ENCODE data around the gene GPR78.

The GPR78 gene

DNA sequence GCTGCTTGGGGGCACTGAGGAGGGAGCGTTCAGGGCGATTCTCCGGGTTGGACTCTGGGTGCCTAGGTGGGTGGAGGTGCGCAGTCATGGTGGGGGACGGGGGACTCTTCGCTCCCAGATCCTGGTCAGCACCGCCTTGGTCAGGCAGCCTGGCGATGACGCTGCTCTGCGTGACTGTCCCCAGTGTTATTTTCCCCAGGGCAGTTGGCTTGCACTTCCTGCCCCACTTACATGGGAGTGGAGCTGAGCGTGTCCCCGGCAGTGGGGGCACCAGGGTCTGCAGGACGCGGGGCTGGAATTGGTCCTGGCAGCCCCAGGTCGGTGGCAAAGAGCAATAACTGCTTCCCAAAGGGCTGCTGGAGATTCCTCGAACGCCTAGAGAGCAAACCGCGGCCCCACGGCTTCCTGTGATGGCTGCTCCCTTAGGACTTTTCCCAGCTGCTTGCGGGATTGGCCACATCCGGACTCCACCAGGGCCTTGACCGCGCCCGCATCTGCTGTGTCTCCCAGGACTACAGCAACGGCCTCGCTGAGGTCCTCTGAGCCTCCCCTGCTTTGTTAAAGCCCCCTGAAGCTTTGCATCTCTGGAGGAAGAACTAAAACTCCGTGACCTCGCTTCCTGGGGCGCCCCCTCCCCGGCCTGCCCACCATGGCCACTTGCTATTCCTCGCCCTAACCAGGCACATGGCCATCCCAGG is 35.3 kb upstream of the GPR78 start:
- no peak for TF ChIP-seq TAF1 (IDR thresholded peaks at IDR 0.05; ENCODE audit: borderline replicate concordance, insufficient read depth, low read length)
- TF ChIP-seq POLR2AphosphoS5 (IDR thresholded peaks at IDR 0.05; ENCODE audit: low read depth, low read length), result no peak
- TF ChIP-seq SIN3A (IDR thresholded peaks at IDR 0.05; ENCODE audit: borderline replicate concordance, insufficient read depth, low read length), result no peak
- TF ChIP-seq FOXP2 (optimal IDR thresholded peaks at IDR 0.05; ENCODE audit: borderline replicate concordance, extremely low read depth, extremely low read length, insufficient read depth), result no peak
- TF ChIP-seq, protein P1, sequence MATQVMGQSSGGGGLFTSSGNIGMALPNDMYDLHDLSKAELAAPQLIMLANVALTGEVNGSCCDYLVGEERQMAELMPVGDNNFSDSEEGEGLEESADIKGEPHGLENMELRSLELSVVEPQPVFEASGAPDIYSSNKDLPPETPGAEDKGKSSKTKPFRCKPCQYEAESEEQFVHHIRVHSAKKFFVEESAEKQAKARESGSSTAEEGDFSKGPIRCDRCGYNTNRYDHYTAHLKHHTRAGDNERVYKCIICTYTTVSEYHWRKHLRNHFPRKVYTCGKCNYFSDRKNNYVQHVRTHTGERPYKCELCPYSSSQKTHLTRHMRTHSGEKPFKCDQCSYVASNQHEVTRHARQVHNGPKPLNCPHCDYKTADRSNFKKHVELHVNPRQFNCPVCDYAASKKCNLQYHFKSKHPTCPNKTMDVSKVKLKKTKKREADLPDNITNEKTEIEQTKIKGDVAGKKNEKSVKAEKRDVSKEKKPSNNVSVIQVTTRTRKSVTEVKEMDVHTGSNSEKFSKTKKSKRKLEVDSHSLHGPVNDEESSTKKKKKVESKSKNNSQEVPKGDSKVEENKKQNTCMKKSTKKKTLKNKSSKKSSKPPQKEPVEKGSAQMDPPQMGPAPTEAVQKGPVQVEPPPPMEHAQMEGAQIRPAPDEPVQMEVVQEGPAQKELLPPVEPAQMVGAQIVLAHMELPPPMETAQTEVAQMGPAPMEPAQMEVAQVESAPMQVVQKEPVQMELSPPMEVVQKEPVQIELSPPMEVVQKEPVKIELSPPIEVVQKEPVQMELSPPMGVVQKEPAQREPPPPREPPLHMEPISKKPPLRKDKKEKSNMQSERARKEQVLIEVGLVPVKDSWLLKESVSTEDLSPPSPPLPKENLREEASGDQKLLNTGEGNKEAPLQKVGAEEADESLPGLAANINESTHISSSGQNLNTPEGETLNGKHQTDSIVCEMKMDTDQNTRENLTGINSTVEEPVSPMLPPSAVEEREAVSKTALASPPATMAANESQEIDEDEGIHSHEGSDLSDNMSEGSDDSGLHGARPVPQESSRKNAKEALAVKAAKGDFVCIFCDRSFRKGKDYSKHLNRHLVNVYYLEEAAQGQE (IDR thresholded peaks at IDR 0.05; ENCODE audit: insufficient read depth in 1 of 2, low read depth in 2 of 2, low read length in 2 of 2), result no peak

DNA sequence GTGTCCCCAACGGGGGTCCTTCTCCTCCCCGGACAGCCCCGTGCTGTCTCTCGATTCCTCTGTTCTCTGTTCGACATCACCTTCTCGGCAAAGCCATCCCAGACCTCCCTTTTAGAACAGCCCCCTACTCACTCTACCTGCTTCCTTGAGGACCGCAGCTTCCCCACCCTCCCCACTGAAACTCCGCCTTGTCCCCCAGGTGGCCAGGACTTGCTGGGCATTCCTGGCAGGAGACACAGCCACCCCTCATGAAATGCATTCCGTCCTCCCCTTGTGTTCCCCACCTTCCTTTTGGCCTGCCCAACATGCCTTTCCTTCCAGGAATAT is 34.8 kb upstream of the GPR78 start:
- no peak for TF ChIP-seq TAF1 (IDR thresholded peaks at IDR 0.05; ENCODE audit: borderline replicate concordance, insufficient read depth, low read length)
- TF ChIP-seq, protein P1 (IDR thresholded peaks at IDR 0.05; ENCODE audit: insufficient read depth in 1 of 2, low read depth in 2 of 2, low read length in 2 of 2), result no peak
- no peak for TF ChIP-seq SIN3A (IDR thresholded peaks at IDR 0.05; ENCODE audit: borderline replicate concordance, insufficient read depth, low read length)
- TF ChIP-seq FOXP2 (optimal IDR thresholded peaks at IDR 0.05; ENCODE audit: borderline replicate concordance, extremely low read depth, extremely low read length, insufficient read depth), result no peak
- no peak for TF ChIP-seq POLR2AphosphoS5 (IDR thresholded peaks at IDR 0.05; ENCODE audit: low read depth, low read length)

DNA sequence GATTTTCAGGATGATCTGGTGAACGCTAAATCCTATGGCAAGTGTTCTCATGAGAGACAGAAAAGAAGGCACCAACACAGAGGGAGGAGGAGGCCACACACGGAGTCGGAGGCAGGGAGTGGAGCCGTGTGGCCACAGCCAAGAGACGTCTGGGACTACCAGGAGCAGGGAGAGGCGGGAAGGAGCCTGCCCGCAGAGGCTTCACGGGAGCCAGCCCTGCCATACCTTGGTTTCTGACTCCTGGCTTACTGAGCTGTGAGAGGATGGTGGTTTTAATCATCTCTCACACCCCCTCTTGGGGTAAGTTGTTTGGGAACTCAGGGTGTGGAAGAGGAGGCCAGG is 33.5 kb upstream of the GPR78 start:
- TF ChIP-seq TAF1 (IDR thresholded peaks at IDR 0.05; ENCODE audit: borderline replicate concordance, insufficient read depth, low read length), result no peak
- no peak for TF ChIP-seq SIN3A (IDR thresholded peaks at IDR 0.05; ENCODE audit: borderline replicate concordance, insufficient read depth, low read length)
- no peak for TF ChIP-seq POLR2AphosphoS5 (IDR thresholded peaks at IDR 0.05; ENCODE audit: low read depth, low read length)
- no peak for TF ChIP-seq FOXP2 (optimal IDR thresholded peaks at IDR 0.05; ENCODE audit: borderline replicate concordance, extremely low read depth, extremely low read length, insufficient read depth)
- TF ChIP-seq, protein P1 (IDR thresholded peaks at IDR 0.05; ENCODE audit: insufficient read depth in 1 of 2, low read depth in 2 of 2, low read length in 2 of 2), result no peak

DNA sequence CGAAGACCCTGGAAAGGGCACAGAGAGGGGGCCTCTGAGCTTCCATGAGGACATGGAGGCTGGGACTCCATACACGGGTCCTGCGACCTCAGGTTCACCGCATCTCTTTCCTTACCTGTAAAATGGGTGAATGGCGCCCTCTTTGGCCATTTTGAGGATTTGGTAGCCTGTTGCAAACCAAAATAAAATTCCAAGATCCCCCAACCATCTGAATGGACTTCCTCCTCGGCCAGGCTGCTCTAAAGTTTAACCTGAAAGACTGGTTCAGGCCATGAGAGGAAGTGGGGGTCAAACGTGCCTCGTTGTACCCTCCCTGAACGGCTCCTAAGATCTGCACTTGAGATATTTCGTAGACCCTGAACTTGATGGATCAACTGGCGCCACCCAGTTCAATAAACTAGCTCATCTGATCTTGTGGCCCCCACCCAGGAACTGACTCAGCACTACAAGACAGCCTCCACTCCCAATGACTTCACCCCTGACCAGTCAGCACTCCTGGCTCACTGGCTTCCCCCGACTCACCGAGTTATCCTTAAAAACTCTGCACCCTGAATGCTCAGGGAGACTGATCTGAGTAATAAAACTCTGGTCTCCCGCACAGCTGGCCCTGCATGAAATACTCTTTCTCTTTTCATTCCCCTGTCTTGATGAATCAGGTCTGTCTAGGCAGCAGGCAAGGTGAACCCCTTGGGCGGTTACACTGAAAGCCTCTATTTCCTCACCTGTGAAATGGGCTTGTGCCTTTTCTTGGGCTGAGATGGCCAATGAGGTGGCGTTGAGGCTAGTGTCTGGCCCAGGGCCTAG is 32.9 kb upstream of the GPR78 start:
- no peak for TF ChIP-seq POLR2AphosphoS5 (IDR thresholded peaks at IDR 0.05; ENCODE audit: low read depth, low read length)
- TF ChIP-seq, protein P1 (IDR thresholded peaks at IDR 0.05; ENCODE audit: insufficient read depth in 1 of 2, low read depth in 2 of 2, low read length in 2 of 2), result no peak
- no peak for TF ChIP-seq SIN3A (IDR thresholded peaks at IDR 0.05; ENCODE audit: borderline replicate concordance, insufficient read depth, low read length)
- TF ChIP-seq FOXP2 (optimal IDR thresholded peaks at IDR 0.05; ENCODE audit: borderline replicate concordance, extremely low read depth, extremely low read length, insufficient read depth), result no peak
- TF ChIP-seq TAF1 (IDR thresholded peaks at IDR 0.05; ENCODE audit: borderline replicate concordance, insufficient read depth, low read length), result no peak

All from PFSK-1 (cell line).